ENCODE data around the gene THAP3.

- TF ChIP-seq MAZ (IDR thresholded peaks at IDR 0.05; ENCODE audit: borderline replicate concordance, low read depth, low read length) (no peak), SMC3 (IDR thresholded peaks at IDR 0.05; ENCODE audit: low read depth, low read length) (no peak), CTCF (conservative IDR thresholded peaks at IDR 0.05; ENCODE audit: low read depth, low read length) (no peak), RAD21 (IDR thresholded peaks at IDR 0.05; ENCODE audit: low read length) (no peak), POLR2A (IDR thresholded peaks at IDR 0.05; ENCODE audit: low read depth, low read length) (no peak), FOS (IDR thresholded peaks at IDR 0.05; ENCODE audit: low read depth, low read length) (no peak)
These were observed 42.5 kb downstream of the THAP3 start for GRCh38 chr1:6667139-6667538.
